OCI-LY7 (cell line): ENCODE measurements around the gene PARD3B.

ENCODE experiments used
- CTCF ChIP-seq: fragments of 200-600 bp; sonication (generic); conservative IDR thresholded peaks from 2 replicates; pipeline ENCODE4 v1.5.1; 2014; ENCODE audit warnings: mild to moderate bottlenecking, antibody characterized with exemption, low read length, moderate library complexity, mixed read lengths
- EZH2phosphoT487 ChIP-seq: fragments of 200-600 bp; sonication (generic); IDR thresholded peaks from 2 replicates; pipeline ENCODE4 v1.6.1; 2018; ENCODE audit warnings: low read depth, borderline replicate concordance, mild to moderate bottlenecking, mixed run types, antibody characterized with exemption, low read length, moderate library complexity, mixed read lengths

DNA sequence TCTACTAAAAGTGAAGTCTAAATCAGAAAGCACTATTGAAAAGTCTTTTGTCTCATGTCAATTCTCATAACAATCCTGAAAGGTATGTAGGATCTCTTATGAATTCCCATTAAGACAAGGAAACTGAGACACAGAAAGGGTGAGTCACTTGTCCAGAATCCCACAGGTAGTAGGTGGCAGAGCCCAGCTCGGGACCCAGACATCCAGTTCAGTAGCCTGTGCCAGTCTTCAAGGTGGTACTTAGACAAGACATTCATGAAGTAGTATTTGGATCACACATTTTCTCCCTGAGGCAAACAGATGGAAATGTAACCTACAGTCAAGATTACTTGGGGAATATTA, 14.8 kb upstream of the PARD3B start:
- TF ChIP-seq CTCF = no peak
- TF ChIP-seq EZH2phosphoT487 = no peak
